GM19324 (cell line): ENCODE data around the gene EXOC6.

Experiments
- ATAC-seq: cut with Tn5 transposase; IDR thresholded peaks from one replicate; pipeline ENCODE4 v1.9.1; 2021; ENCODE audit warnings: mild to moderate bottlenecking, moderate library complexity; ENCODE audit not compliant: unreplicated experiment, low FRiP score

Gene EXOC6

GRCh38 chr10:93074597-93075368, 226.5 kb downstream of the EXOC6 start:
- ATAC-seq: no peak

GRCh38 chr10:93075369-93076221, 227.3 kb downstream of the EXOC6 start:
- ATAC-seq: no peak

GRCh38 chr10:93076871-93077270, 228.6 kb downstream of the EXOC6 start:
- ATAC-seq: no peak

DNA sequence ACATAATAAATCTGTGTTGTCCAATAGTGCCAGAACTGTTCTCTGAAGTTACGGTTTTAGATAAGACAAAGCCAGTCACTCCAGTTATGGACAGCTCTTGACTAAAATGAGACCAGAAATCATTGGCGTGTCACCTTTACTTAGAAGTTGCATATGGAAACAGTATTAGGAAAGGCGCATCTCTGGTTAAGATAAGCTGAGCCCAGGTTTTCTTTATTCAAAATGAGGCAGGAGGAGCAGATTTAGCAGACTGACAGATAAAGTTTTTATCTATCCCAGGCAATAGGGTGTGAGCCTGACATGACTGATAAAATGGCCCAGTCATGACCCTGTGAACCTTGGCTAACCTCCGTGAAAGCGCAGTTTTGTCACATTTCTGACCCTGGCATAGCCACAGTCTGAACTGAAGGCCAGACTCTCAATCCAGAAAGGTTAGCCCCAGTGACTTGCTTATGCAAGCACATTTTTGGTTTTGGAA, 229.6 kb downstream of the EXOC6 start:
- no peak for ATAC-seq

DNA sequence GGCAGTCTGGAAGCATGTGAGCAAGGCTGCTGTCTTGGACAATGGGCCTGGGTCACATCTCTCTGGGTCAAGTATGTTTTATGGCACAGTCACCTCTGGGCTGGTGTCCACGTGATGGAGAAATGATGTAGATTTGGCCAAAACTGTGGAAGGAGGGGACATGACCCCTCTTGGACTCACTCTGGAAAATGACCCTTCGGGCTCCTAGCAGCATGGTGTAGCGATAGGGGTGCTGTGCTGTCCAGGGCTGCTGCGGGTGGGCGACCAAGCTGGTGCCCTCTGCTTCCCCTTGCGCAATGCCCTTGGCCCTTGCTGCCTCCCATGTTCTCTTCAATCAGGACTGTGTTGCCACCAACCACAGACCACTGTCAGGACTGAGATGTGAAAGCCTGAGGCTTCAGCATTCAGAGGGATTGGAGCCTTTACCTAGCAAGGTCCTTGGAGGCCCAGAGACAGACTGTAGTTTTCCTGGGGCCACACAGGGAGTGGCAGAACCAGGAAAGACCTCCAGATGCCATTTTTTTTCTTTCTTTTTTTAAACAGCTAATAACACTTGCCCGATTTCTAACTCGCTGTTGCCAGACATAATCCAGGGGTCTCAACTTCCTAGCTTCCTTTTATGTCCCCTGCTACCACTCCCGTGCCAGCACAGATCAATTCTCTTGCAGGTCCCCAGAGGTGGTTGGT, 231.5 kb downstream of the EXOC6 start:
- ATAC-seq: no peak

DNA sequence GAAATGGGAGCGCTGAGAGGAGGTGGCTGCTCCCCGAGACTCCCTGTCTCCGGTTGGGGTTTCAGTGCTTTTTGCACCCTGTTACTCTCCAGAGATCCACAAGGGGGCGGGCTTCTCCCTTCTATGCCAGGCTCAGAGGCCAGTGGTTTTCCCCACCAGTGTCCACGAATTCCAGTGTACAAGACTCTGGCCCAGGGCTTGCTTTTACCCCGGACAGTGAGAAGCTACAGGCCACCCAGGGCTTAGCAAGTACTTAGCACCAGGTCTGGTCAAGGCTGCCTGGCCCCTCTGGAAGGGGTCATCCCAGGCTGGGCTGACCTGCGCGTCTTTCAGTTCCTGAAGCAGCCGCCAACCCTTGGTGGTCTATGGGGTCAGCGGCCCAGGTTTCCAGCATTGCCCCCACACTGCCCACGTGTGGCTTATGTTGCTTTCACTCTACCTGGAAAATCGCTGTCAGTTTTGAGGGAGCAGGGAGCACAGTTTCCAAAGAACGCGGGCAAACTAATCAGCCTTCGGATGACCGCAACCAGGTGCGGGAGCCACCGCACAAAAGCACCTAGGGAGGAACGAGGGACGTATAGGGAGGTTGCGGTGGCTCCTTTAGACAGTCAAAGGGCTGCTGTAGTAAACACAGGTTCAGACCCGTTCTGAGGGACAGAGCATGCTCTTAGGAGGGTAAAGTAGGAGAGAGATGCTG, 232.2 kb downstream of the EXOC6 start:
- ATAC-seq: no peak

GRCh38 chr10:93081318-93081717, 233.0 kb downstream of the EXOC6 start:
- ATAC-seq: no peak

DNA sequence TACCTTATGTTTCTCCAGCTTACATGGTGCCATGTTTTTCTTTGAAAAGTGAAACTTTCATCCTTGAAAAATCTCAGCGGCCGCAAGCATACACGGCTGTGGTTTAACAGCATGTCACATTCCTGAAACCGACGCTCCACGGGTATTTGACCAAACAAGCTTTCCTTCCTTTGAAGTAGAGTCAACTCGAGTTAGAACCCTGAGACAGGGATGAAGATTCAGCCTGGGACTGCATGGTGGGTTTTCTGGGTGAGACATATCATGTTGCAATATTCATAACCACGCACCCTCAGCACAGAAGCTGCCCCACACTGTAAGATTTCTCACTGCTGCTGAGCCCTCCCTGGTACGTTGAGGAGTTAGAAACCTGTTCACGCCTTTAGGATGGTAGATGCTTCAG, 233.5 kb downstream of the EXOC6 start:
- ATAC-seq: no peak

- ATAC-seq: no peak
These were observed 235.6 kb downstream of the EXOC6 start for GRCh38 chr10:93083743-93084539.

- ATAC-seq: no peak
These were observed 237.0 kb downstream of the EXOC6 start for GRCh38 chr10:93085272-93085859.

GRCh38 chr10:93086289-93086688, 238.0 kb downstream of the EXOC6 start:
- no peak for ATAC-seq

DNA sequence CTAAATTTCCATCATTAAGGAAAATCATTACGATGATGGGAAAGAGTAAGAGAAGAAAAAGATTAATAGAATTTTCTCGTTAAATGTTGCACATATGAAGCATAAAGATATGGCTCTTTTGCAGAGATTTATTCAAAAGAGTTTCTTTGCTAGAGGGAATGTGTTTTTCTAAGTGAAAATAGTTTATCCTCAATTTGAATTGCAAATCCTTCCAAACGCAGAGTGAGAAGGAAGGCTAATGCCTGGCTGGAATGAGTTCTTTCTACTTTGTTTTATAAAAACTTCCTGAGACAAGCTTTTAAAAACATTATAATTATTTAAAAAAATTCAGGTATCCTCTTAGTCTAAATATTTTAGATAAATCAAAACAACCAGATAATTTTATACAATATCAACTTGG, 239.5 kb downstream of the EXOC6 start:
- no peak for ATAC-seq

GRCh38 chr10:93088466-93088865, 240.1 kb downstream of the EXOC6 start:
- no peak for ATAC-seq

- no peak for ATAC-seq
These were observed 242.3 kb downstream of the EXOC6 start for GRCh38 chr10:93090619-93091018.

DNA sequence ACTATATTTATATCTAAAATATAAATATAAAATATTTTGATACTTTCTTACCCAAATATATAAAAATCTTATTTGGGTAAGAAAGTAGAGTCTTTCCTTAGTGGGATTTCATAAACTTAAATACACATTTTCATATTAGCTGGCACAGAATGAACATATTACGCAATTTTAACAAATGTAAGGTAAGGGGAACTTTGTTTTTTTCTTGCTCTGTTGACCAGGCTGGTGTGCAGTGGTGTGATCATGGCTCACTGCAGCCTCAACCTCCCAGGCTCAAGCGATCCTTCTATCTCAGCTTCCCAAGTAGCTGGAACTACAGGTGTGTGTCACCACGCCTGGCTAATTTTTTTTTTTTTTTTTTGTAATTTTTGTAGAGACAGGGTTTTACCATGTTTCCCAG, 243.6 kb downstream of the EXOC6 start:
- no peak for ATAC-seq

DNA sequence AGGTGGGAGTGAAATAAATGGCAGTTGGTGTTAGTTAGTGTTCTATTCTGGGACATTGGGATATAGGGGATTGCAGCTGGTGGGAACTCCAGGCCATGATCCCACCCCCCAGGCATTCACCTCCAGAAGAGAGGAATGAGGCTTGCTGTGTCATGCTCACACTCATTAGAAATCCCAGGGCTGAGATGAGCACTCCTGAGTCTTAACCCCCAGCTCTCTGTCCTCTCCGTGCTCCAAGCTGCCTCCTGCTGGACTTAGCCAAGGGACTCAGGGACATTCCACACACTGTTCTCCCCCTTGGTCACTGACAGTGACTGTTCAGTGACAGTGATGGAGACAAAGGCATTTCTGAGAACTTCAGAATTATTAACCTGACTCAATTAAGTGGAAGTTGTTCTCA, 246.9 kb downstream of the EXOC6 start:
- ATAC-seq: no peak

DNA sequence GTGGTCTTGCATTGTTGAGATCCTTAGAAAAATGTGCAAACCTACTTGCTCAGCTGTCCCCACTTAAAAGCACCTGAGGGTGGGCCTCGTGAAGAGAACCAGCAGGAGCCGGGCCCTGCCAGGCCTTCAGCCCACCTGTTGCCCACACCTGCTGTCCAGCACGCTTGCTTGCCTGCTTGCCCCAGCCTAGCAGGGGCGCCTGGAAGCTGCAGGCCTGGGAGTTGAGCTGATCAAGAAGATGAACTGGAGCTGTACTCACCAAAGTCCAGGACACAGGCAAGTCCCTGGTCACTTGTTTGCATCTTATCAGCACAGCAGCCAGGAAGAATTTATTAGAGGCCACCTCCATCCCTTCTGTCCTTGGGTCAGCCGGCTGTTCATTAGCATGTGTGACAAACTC, 248.6 kb downstream of the EXOC6 start:
- ATAC-seq: no peak

DNA sequence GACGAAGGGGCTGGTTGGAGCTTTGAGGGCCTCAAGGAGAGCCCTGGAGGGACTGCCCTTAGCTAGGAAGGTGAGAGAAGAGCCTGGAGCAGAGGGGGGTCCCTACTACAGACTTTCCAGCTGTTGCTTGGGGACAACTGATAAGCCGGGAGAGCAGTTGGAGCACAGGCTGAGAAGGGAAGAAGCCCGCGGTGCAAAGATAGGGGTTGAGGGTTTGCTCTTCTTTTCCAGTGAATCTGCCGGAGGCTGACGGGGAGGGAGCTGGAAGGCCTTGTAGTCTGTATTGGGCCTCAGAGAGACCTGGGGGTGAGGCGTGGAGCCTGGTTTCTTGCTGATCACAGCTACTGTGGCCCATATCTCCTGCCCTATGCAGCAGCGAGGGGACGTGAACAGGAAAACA, 249.1 kb downstream of the EXOC6 start:
- ATAC-seq: no peak

- ATAC-seq: no peak
These were observed 250.5 kb downstream of the EXOC6 start for GRCh38 chr10:93098816-93099215.
